ENCODE measurements around the gene SLC12A8.
A peak's percentile ranks its signal among the peaks of the same experiment; 100 is the strongest.

Gene SLC12A8

GRCh38 chr3:125219261-125219701 lies 6.7 kb upstream of the SLC12A8 start:
- H3K4me3 ChIP-seq (replicated peaks; ENCODE audit: low read depth, low read length), result no peak overlapping the region
- TF ChIP-seq, protein P1, sequence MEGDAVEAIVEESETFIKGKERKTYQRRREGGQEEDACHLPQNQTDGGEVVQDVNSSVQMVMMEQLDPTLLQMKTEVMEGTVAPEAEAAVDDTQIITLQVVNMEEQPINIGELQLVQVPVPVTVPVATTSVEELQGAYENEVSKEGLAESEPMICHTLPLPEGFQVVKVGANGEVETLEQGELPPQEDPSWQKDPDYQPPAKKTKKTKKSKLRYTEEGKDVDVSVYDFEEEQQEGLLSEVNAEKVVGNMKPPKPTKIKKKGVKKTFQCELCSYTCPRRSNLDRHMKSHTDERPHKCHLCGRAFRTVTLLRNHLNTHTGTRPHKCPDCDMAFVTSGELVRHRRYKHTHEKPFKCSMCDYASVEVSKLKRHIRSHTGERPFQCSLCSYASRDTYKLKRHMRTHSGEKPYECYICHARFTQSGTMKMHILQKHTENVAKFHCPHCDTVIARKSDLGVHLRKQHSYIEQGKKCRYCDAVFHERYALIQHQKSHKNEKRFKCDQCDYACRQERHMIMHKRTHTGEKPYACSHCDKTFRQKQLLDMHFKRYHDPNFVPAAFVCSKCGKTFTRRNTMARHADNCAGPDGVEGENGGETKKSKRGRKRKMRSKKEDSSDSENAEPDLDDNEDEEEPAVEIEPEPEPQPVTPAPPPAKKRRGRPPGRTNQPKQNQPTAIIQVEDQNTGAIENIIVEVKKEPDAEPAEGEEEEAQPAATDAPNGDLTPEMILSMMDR (IDR thresholded peaks at IDR 0.05; ENCODE audit: low read length, missing control alignments), result no peak
- no peak for DNase-seq (ENCODE audit: low read depth)

GRCh38 chr3:125214738-125215137 lies 2.2 kb upstream of the SLC12A8 start:
- H3K4me3 ChIP-seq (replicated peaks; ENCODE audit: low read depth, low read length), result no peak overlapping the region
- DNase-seq (ENCODE audit: low read depth), result no peak
- TF ChIP-seq, protein P1 (IDR thresholded peaks at IDR 0.05; ENCODE audit: low read length, missing control alignments), result no peak

DNA sequence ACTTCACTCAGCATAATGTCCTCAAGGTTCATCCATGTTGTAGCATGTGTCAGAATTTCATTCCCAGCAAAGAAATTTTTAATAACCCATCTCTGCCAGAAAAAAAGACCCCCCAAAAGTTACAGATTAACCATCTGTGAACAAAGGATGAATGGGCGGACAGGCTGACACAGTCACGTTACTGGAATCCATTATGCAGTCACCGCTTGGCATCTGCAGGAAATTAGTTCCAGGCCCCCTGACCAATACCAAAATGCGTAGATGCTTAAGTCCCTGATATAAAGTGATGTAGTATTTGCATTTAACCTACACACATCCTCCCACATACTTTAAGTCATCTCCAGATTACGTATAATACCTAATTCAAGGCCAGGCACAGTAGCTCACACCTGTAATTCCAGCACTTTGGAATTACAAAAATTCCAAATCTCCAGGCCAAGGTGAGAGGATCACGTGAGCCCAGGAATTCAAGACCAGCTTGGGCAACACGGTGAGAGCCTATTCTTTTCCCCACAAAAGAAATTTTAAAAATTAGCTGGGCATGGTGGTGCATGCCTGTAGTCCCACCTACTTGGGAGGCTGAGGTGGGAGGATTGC lies 1.5 kb upstream of the SLC12A8 start:
- peak; percentile 29 for DNase-seq (ENCODE audit: low read depth)
- TF ChIP-seq, protein P1 (IDR thresholded peaks at IDR 0.05; ENCODE audit: low read length, missing control alignments), result no peak
- no peak overlapping the region for H3K4me3 ChIP-seq (replicated peaks; ENCODE audit: low read depth, low read length)

DNA sequence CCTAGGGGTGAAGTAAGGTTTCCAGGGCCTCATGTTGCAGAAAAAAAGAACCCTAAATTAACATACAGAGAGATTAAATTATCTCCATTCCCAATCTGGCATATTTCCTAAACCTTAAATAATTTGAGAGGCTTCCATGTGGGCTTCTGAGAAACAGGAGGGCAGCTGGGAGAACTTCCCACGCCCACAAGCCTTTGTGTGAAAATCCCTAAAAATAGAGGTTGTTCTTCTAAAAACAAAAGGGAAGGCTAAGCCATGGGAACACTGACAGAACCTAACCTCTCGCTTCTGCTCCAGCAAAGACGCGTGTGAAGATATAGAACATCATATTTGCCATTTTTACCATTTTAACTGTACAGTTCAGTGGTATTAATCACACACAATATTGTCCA lies 812 bp upstream of the SLC12A8 start:
- TF ChIP-seq, protein P1 (IDR thresholded peaks at IDR 0.05; ENCODE audit: low read length, missing control alignments), result no peak
- no peak for DNase-seq (ENCODE audit: low read depth)
- no peak overlapping the region for H3K4me3 ChIP-seq (replicated peaks; ENCODE audit: low read depth, low read length)

GRCh38 chr3:125212091-125212508 lies 448 bp downstream of the SLC12A8 start:
- peak overlapping the region; percentile 47 for H3K4me3 ChIP-seq (replicated peaks; ENCODE audit: low read depth, low read length)
- no peak for DNase-seq (ENCODE audit: low read depth)
- TF ChIP-seq, protein P1 (IDR thresholded peaks at IDR 0.05; ENCODE audit: low read length, missing control alignments), result no peak

DNA sequence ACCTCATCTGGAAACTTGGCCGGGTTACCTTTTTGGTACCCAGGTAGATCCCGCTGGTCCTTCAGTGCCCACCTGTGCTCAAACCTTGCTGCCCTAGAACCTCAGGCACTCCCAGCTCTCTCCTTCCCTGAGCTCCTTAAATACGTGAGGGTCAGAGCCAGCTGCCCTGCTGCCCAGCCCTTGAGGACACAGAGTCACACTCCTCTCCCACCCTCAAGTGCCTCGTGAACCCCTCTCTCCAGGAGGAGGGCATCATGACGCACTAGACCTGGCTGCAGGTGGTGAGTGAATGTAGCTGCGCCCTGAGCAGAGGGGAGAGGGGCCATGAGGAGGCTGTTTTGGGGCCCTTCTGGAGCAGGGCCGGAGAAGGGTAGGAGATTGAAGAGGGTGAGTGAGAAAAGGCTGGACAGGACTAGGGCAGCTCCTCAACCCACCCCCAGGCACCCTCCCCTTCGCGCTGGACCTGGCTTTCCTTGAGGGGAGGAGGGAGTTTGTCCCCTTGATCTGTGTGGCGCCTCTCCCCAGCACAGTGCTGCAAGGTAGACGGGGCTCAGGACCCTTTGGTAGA lies 941 bp downstream of the SLC12A8 start:
- TF ChIP-seq, protein P1 (IDR thresholded peaks at IDR 0.05; ENCODE audit: low read length, missing control alignments), result no peak
- no peak for DNase-seq (ENCODE audit: low read depth)
- H3K4me3 ChIP-seq (replicated peaks; ENCODE audit: low read depth, low read length), result no peak overlapping the region
